NCI-H2196 treated with DMSO at 0.1 percent for 48 hours (cell line): ENCODE data around the gene NFXL1.
A peak's percentile ranks its signal among the peaks of the same experiment; 100 is the strongest.

Source experiments
- DNase-seq: peaks from one replicate; lab custom pipeline; 2025; ENCODE audit not compliant: unreplicated experiment; lab: John Stamatoyannopoulos, UW

The NFXL1 gene

GRCh38 chr4:47835494-47835893, 78.9 kb downstream of the NFXL1 start:
- DNase-seq = no peak

- peak; percentile 36 for DNase-seq
Measured at GRCh38 chr4:47831026-47831679, 83.2 kb downstream of the NFXL1 start.

- no peak for DNase-seq
Measured at GRCh38 chr4:47830265-47831025, 83.9 kb downstream of the NFXL1 start.

- DNase-seq = no peak
Measured at GRCh38 chr4:47829438-47829837, 84.9 kb downstream of the NFXL1 start.

- no peak for DNase-seq
Measured at GRCh38 chr4:47827343-47828047, 86.9 kb downstream of the NFXL1 start.

GRCh38 chr4:47824840-47825239, 89.5 kb downstream of the NFXL1 start:
- DNase-seq = no peak

GRCh38 chr4:47819178-47819577, 95.2 kb downstream of the NFXL1 start:
- DNase-seq = no peak

- DNase-seq = no peak
Measured at GRCh38 chr4:47817275-47817674, 97.1 kb downstream of the NFXL1 start.

GRCh38 chr4:47816748-47817147, 97.6 kb downstream of the NFXL1 start:
- no peak for DNase-seq

- no peak for DNase-seq
Measured at GRCh38 chr4:47814618-47815295, 99.6 kb downstream of the NFXL1 start.

- DNase-seq = no peak
Measured at GRCh38 chr4:47809654-47810203, 104.7 kb downstream of the NFXL1 start.

- no peak for DNase-seq
Measured at GRCh38 chr4:47804598-47804997, 109.8 kb downstream of the NFXL1 start.

- no peak for DNase-seq
Measured at GRCh38 chr4:47801481-47802002, 112.8 kb downstream of the NFXL1 start.

GRCh38 chr4:47798165-47798564, 116.2 kb downstream of the NFXL1 start:
- DNase-seq = no peak
